H1 (cell line): ENCODE measurements around the gene JMJD1C. TPM values are rescaled to one million over a fixed set of nuclear protein-coding genes. Genes with fewer than 3 reads are reported as not detected.

Experiments used
- BRCA1 ChIP-seq: IDR thresholded peaks from 2 replicates; pipeline ENCODE4 v1.6.1; 2012; ENCODE audit warnings: low read depth, low read length, improper control_type of control experiment
- CHD2 ChIP-seq: IDR thresholded peaks from 2 replicates; pipeline ENCODE4 v1.6.1; 2012; ENCODE audit warnings: low read length, improper control_type of control experiment
- CTCF ChIP-seq, 3 experiments: IDR thresholded peaks; 1 replicate in 2 of 3; 2 replicates in 1 of 3; pipeline versions ENCODE4 v1.5.1 to v1.6.1; 2011; ENCODE audit warnings: low read length in 3 of 3, mild to moderate bottlenecking in 3 of 3, inconsistent platforms in 2 of 3, low read depth in 1 of 3, moderate library complexity in 1 of 3; ENCODE audit not compliant: insufficient read depth in 1 of 3; ENCODE audit errors: control extremely low read depth in 1 of 3
- FOSL1 ChIP-seq: IDR thresholded peaks from 2 replicates; pipeline ENCODE4 v1.6.1; 2011; ENCODE audit warnings: mild to moderate bottlenecking, low read depth, low read length, moderate library complexity; ENCODE audit not compliant: insufficient read depth
- KDM4A ChIP-seq: IDR thresholded peaks from one replicate; pipeline ENCODE4 v1.7.1; 2012; ENCODE audit warnings: low read depth, mild to moderate bottlenecking, moderate library complexity, low read length, inconsistent platforms; ENCODE audit not compliant: severe bottlenecking
- NANOG ChIP-seq: IDR thresholded peaks from 2 replicates; pipeline ENCODE4 v1.6.1; 2011; ENCODE audit warnings: low read length, low read depth, mild to moderate bottlenecking, inconsistent platforms; ENCODE audit not compliant: insufficient read depth, poor library complexity, severe bottlenecking
- SP4 ChIP-seq: IDR thresholded peaks from 2 replicates; pipeline ENCODE4 v1.6.1; 2012; ENCODE audit warnings: low read length, inconsistent platforms
- SRF ChIP-seq: IDR thresholded peaks from 2 replicates; pipeline ENCODE4 v1.6.1; 2011; ENCODE audit warnings: mild to moderate bottlenecking, low read depth, low read length, moderate library complexity
- ZNF274 ChIP-seq: IDR thresholded peaks from 2 replicates; pipeline ENCODE4 v1.7.0; 2012; ENCODE audit warnings: low read length, borderline replicate concordance; ENCODE audit errors: extremely low read depth
- polyA plus RNA-seq, 7 experiments: library from polyadenylated mRNA; depleted of rRNA in 3 of 7; stranded (reverse) in 5 of 7; unstranded in 2 of 7; fragments of >200 nt in 5 of 7; fragments of 200-250 nt in 2 of 7; gene quantifications; 1 replicate in 5 of 7; 2 replicates in 1 of 7; 4 replicates in 1 of 7; pipeline versions ENCODE4 v1.2.1 to v1.2.3, GENCODE V29; 2011 to 2013; ENCODE audit warnings: missing spikeins in 2 of 7, mixed read lengths in 2 of 7
- total RNA-seq: library from RNA; stranded (reverse); fragmentation: NEBNext Ultra II Directional; extraction: Animal tissue kit (Norgen Biotek cat#: 25700); gene quantifications from 2 replicates; pipeline ENCODE4 v1.2.1, GENCODE V29; 2021
- TF ChIP-seq, protein P1 (sequence below): fragments of 300-600 bp; sonication (generic); IDR thresholded peaks from 2 replicates; pipeline ENCODE4 v1.7.1; 2012; ENCODE audit warnings: low read length, moderate library complexity, mild to moderate bottlenecking, inconsistent platforms; ENCODE audit not compliant: insufficient replicate concordance

Gene JMJD1C
- total and polyA plus RNA-seq, 2 of the 8 experiments (the other 6 are each of a cell fraction or from before 2014, with no cell fraction given), result 54.5 to 210 TPM

GRCh38 chr10:63324495-63324854, 141.3 kb downstream of the JMJD1C start (continued):
- TF ChIP-seq, protein P1, sequence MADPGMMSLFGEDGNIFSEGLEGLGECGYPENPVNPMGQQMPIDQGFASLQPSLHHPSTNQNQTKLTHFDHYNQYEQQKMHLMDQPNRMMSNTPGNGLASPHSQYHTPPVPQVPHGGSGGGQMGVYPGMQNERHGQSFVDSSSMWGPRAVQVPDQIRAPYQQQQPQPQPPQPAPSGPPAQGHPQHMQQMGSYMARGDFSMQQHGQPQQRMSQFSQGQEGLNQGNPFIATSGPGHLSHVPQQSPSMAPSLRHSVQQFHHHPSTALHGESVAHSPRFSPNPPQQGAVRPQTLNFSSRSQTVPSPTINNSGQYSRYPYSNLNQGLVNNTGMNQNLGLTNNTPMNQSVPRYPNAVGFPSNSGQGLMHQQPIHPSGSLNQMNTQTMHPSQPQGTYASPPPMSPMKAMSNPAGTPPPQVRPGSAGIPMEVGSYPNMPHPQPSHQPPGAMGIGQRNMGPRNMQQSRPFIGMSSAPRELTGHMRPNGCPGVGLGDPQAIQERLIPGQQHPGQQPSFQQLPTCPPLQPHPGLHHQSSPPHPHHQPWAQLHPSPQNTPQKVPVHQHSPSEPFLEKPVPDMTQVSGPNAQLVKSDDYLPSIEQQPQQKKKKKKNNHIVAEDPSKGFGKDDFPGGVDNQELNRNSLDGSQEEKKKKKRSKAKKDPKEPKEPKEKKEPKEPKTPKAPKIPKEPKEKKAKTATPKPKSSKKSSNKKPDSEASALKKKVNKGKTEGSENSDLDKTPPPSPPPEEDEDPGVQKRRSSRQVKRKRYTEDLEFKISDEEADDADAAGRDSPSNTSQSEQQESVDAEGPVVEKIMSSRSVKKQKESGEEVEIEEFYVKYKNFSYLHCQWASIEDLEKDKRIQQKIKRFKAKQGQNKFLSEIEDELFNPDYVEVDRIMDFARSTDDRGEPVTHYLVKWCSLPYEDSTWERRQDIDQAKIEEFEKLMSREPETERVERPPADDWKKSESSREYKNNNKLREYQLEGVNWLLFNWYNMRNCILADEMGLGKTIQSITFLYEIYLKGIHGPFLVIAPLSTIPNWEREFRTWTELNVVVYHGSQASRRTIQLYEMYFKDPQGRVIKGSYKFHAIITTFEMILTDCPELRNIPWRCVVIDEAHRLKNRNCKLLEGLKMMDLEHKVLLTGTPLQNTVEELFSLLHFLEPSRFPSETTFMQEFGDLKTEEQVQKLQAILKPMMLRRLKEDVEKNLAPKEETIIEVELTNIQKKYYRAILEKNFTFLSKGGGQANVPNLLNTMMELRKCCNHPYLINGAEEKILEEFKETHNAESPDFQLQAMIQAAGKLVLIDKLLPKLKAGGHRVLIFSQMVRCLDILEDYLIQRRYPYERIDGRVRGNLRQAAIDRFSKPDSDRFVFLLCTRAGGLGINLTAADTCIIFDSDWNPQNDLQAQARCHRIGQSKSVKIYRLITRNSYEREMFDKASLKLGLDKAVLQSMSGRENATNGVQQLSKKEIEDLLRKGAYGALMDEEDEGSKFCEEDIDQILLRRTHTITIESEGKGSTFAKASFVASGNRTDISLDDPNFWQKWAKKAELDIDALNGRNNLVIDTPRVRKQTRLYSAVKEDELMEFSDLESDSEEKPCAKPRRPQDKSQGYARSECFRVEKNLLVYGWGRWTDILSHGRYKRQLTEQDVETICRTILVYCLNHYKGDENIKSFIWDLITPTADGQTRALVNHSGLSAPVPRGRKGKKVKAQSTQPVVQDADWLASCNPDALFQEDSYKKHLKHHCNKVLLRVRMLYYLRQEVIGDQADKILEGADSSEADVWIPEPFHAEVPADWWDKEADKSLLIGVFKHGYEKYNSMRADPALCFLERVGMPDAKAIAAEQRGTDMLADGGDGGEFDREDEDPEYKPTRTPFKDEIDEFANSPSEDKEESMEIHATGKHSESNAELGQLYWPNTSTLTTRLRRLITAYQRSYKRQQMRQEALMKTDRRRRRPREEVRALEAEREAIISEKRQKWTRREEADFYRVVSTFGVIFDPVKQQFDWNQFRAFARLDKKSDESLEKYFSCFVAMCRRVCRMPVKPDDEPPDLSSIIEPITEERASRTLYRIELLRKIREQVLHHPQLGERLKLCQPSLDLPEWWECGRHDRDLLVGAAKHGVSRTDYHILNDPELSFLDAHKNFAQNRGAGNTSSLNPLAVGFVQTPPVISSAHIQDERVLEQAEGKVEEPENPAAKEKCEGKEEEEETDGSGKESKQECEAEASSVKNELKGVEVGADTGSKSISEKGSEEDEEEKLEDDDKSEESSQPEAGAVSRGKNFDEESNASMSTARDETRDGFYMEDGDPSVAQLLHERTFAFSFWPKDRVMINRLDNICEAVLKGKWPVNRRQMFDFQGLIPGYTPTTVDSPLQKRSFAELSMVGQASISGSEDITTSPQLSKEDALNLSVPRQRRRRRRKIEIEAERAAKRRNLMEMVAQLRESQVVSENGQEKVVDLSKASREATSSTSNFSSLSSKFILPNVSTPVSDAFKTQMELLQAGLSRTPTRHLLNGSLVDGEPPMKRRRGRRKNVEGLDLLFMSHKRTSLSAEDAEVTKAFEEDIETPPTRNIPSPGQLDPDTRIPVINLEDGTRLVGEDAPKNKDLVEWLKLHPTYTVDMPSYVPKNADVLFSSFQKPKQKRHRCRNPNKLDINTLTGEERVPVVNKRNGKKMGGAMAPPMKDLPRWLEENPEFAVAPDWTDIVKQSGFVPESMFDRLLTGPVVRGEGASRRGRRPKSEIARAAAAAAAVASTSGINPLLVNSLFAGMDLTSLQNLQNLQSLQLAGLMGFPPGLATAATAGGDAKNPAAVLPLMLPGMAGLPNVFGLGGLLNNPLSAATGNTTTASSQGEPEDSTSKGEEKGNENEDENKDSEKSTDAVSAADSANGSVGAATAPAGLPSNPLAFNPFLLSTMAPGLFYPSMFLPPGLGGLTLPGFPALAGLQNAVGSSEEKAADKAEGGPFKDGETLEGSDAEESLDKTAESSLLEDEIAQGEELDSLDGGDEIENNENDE, result no peak
- no peak for TF ChIP-seq SRF
- TF ChIP-seq FOSL1, result no peak
- no peak for TF ChIP-seq CTCF (IDR thresholded peaks at IDR 0.05; ENCODE audit: control extremely low read depth in 1 of 3, insufficient read depth in 1 of 3, low read depth in 1 of 3, low read length in 3 of 3)
- no peak for TF ChIP-seq NANOG
- no peak for TF ChIP-seq CHD2
- TF ChIP-seq SP4, result no peak
- no peak for TF ChIP-seq KDM4A
- no peak for TF ChIP-seq BRCA1
- no peak for TF ChIP-seq ZNF274
